Activated CD8-positive, alpha-beta memory T cell treated with anti-CD3 and anti-CD28 coated beads, Interleukin-2, amount 50 U/mL, for 24 hours (primary cell): ENCODE data around the gene STK4.
"Not testable (repeated sequence)": the region's sequence is repeated elsewhere in the genome, so short reads cannot be mapped to it uniquely, and the experiment has no call there.

ENCODE experiments used
- DNase-seq: peaks from one replicate; pipeline ENCODE4 v3.0.0-alpha.2; 2020; ENCODE audit errors: extremely low read depth

The STK4 gene

DNA sequence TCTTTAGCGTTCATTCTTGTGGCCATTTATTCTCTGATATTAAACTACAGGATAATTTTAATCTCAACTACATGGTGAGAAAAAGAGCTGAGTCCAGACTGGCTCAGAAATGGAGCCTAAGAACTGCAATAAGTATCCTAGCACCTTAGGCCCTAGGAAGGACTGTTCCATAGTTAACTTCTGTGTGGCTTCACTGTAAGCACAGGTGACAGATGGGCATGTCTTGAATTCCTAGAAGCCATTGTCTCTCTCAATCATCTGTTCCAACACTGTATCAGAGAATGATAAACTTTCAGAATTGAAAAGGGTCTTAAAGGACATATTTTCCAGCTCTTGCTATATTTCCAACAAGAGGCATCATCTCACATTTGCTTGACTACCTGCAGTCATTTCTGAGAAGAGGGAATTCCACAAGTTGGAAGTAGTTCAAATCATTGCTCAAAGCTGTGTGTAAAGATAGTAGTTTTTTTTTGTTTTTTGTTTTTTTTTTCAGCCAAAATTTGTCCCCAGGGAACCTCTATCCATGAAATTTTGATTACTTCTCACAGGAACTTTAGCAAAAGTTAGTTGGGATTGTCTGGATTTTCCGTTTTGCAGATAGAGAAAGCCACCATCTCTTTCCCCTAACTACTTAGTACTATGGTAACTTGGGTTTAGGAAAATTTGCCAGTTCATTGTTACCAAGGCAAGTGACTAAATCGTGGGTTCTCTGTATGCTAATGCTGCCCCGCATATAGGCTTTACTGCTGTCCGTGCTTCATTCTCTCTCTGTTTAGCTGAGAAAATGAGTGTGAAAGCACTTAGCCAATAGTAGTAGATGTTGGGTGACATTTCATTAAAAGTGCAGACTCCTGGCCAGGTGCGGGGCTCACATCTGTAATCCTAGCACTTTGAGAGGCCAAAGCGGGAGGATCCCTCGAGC, 87.4 kb downstream of the STK4 start:
- no peak for DNase-seq

DNA sequence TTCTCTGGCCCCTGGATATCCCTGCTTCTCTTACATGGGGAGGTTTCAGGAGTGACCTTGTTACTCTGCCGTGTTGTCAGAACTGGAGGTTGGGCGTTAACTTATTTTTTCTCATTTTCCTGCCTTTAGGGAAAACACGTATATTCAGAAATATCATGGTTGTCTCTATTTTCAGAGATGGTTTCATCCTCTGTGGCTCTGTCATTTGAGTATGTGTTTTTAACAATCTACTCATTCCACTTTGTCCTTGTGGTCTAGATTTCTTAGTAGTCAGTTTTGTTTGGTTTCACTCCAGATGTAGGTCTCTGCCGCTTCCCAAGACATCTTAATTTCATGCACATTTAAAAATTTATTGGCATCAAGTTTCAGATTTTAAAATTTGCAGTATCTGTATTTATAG, 88.7 kb downstream of the STK4 start:
- DNase-seq = no peak

GRCh38 chr20:45056473-45057173, 90.3 kb downstream of the STK4 start:
- DNase-seq = no peak

GRCh38 chr20:45058168-45058850, 92.0 kb downstream of the STK4 start:
- DNase-seq = no peak

DNA sequence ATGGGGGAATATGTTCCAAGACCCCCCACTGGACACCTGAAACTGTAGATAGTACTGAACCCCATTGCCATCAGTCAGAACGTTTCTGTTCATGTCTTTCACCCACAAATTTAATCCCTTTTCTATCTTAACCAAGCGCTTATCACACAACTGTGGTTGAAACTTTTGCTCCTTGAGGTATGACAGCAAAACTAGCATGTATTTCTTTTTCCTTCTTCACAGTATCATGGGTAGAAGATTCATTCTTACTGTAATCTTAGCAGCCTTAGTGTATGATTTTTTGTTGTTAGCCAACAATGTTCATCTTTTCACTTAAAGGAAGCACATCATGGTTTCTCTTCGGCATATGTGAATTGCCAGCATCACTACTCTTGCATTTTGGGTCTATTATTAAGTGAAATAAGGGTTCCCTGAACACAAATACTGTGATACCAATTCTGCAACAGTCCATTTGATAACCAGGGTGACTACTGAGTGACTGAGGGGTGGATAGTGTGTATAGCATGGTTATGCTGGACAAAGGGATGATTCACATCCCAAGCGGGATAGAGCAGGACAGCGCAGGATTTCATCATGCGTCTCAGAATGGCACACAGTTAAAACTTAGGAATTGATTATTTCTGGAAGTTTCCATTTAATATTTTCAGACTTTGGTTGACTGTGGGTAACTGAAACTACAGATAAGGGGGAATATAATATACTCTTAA, 92.9 kb downstream of the STK4 start:
- DNase-seq = no peak

- DNase-seq = no peak
Measured at GRCh38 chr20:45060294-45060693, 94.0 kb downstream of the STK4 start.

GRCh38 chr20:45061244-45061643, 94.9 kb downstream of the STK4 start:
- DNase-seq = no peak

DNA sequence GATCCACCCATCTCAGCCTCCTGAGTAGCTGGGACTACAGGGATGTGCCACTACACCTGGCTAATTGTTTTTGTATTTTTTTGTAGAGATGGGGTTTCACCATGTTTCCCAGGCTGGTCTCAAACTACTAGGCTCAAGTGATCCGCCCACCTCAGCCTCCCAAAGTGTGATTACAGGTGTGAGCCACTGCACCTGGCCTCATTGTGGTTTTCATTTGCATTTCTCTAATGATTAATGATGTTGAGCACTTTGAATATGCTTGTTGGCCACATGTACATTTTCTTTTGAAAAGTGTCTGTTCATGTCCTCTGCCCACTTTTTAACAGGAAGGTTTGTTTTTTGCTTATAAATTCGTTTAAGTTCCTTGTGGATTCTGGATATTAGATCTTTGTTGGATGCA, 96.8 kb downstream of the STK4 start:
- DNase-seq = not testable (repeated sequence)

DNA sequence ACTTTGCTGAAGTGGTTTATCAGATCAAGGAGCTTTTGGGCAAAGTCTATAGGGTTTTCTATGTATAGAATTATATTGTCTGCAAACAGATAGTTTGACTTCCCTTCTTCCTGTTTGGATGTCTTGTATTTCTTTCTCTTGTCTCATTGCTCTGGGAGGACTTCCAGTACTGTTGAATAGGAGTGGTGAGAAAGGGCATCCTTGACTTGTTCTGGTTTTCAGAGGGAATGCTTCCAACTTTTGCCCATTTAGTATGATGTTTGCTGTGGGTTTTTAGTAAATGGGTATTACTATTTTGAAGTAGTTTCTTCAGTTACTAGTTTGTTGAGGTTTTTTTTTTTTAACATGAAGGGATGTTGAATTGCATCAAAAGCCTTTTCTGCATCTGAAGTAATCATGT, 98.5 kb downstream of the STK4 start:
- no peak for DNase-seq

- DNase-seq = no peak
Measured at GRCh38 chr20:45066372-45066771, 100.1 kb downstream of the STK4 start.

GRCh38 chr20:45067087-45067486, 100.8 kb downstream of the STK4 start:
- no peak for DNase-seq

DNA sequence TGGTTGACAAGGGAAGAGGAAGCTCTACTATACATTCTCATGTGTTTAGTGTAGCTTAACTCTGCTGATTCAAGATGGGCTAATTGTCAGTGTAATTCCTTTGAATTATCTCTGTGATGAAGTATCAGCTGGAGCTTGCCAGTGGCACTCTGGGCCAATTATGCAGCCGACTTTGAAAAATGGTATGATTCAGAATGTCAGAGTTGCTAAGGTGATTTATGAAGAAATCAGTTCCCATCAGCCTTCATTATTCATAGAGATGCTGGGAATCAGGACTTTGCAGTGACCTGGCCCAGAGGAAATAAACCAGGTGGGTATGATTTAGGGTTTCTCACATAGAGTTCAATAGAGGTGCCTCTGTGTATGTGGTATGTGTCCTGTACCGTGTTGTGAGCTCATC, 101.2 kb downstream of the STK4 start:
- no peak for DNase-seq

- no peak for DNase-seq
Measured at GRCh38 chr20:45069261-45069660, 102.9 kb downstream of the STK4 start.

DNA sequence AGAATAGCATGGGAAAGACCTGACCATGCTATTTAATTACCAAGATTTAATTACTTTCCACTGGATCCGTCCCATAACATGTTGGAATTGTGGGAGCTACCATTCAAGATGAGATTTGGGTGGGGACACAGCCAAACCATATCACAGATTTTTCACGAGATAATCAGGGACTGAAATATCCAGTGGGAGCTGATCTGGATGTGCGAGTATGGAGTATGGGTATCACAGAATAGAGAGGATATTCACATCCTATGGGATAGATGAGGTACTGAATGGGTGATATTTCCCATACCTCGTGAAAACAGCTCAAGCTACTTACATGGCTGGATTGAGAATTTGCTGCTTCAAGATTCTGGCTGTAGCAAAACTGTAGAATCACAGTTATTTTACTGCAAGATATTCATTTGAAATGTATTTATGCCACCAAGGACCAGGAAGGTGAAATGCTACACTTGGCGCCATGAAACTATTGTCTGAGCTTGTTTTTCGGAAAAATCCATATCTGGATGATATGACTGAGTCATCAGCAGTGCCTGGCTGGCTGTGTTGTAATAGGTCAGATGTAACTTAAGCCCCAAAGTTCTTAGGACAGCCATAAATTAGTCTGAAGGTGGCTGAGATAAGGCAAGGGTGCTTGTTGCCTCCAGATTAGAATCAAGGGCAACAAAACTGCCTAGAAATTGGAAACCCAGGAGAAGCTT, 104.8 kb downstream of the STK4 start:
- no peak for DNase-seq

GRCh38 chr20:45072066-45072465, 105.8 kb downstream of the STK4 start:
- DNase-seq = no peak

DNA sequence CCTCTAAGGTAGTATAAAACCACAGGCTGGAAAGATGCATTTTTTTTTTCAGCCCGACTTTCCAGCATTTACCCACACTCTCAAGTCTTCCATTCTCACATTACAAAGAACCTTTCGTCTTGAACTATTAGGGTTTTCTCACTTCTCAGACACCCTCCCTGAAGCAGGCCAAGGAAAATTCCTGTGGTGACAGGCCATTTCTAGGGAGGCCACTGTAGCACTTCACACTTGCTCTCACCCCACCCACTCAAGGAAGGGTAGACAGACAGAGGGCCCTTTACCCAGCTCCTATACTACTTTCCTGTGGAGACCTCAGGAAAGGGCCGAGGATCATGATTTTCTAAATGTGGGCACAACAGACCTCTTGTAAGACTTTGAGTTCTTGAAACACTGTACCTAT, 106.9 kb downstream of the STK4 start:
- DNase-seq = no peak

DNA sequence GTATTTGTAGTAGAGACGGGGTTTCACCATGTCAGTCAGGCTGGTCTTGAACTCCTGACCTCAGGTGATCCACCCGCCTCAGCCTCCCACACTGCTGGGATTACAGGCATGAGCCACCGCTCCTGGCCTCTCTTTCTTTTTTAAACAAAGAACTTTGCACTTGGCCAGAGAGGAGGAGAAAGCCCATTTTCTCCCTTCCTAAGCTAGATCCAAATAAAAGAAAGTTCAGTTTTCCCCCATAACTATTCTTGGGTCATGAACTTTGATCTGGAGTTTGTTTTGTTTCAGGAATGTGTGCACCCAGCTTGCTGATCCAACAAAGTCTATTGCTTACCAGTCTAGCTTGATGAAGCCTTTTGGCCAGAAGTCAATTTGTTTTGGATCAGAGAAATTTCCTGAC, 111.2 kb downstream of the STK4 start:
- DNase-seq = no peak

DNA sequence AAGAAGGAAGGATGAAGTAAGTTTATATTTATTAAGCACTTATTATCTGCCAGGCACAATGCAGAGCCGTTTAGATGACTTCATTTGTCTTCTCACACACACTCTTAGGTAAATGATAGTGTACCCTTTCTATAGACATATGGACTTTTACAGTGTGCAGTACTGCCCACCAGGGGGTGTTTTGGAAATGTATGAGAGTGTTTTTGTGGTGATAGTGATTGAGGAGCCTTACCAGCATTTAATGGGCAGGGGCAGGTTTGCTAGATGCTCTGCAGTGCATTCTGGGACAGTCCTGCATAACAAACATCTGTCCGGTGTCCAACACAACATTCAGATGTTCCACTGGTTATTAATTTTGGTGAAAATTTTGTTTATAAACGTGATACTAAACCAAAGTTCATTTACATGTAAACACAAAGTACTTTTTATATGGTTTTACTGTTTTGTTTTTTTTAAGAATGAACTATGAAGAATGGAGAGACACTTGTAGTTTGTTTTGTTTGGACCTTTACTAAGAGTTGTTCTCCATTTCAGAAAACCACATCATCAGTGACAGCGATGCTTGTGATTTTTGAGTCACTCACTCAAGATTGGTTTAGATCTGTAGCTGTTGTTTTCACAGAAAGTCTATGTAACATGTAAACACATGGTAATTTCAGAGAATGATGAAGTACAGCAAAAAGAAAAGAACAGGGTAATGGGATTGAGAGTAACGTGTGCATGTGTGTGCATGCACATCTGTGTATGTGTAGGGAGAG, 114.7 kb downstream of the STK4 start:
- DNase-seq = no peak

- no peak for DNase-seq
Measured at GRCh38 chr20:45082468-45082867, 116.2 kb downstream of the STK4 start.

GRCh38 chr20:45083127-45083526, 116.8 kb downstream of the STK4 start:
- DNase-seq = no peak

GRCh38 chr20:45085289-45085688, 119.0 kb downstream of the STK4 start:
- DNase-seq = no peak
